AG20443 (cell line): ENCODE data around the gene FCGR3A.

Experiments used
- DNase-seq: peaks from one replicate; pipeline ENCODE4 v3.0.0; 2012; ENCODE audit warnings: low spot score, mixed read lengths

Gene FCGR3A

GRCh38 chr1:161501234-161501633, 48.4 kb downstream of the FCGR3A start:
- no peak for DNase-seq

DNA sequence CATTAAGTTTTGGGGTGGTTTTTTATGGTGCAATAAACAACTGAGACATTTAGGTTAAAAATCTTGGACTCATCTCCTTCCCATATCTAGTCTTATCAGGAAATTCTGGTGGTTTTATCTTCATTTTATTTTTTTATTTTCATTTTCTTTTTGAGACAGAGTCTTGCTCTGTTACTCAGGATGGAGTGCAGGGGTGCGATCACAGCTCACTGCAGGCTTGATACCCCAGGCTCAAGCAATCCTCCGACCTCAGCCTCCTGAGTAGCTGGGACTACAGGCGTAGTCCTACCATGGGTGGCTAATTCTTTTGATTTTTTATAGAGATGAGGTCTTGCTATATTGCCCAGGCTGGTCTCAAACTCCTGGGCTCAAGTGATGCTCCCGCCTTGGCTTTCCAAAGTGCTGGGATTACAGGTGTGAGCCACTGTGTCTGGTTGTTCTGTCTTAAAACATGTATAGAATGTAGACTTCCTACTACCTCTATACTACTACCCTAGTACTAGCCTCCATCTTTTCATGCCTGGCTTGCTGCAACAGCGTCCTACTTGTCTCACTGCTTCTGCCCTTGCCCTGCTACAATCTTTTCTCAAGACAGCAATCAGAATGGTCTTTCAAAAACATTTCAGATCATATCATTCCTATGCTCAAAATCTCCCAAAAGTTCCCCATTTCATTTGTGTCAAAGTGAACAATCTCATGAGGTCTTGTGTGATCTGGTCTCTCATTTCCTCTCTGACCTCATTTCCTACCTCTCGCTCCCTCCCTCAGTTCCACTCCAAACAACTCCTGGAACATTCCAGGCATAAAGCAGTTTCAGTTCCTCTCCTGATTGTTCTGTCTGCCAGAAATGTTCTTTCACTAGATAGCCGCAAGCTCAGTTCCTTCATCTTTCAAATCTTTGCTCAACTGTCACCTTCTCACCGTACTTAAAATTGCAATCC, 50.2 kb downstream of the FCGR3A start:
- DNase-seq: no peak

DNA sequence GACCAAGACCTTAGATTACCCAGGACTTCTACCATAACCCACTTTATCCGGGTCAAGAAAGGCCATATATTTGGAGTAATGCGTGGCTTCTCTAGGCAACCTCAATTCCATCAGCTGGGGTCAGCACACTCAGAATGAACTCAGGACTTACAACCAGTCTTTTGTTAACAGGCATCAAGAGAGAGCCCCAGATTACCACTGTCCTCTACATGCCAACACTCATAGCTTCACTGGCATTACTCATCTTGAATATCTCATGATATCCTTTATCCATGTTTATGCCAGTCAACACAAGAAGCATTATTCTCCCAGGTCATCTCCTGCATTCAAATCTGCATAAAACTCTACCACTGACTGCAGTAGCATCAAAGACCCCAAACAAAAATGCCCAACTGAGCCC, 51.0 kb downstream of the FCGR3A start:
- no peak for DNase-seq

DNA sequence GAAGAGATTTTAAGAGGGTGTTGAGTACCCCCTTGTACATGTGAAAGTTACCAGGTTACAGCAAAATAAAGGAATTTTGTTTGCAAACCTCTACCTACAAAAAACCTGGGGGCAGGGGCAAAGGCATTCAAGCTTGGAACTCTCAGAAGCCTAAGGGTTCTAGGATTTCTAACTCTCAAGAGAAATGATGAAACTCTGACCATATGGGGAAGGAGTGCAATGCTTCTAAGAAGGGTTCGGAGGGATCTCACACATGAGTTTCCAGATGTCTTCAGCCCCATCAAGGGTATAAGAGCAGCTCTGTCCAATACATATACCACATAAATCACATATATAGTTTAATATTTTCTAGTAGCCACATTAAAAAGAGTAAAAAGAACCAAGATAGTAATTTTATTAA, 51.7 kb downstream of the FCGR3A start:
- DNase-seq: no peak

- DNase-seq: no peak
Measured at GRCh38 chr1:161495490-161495889, 54.1 kb downstream of the FCGR3A start.

DNA sequence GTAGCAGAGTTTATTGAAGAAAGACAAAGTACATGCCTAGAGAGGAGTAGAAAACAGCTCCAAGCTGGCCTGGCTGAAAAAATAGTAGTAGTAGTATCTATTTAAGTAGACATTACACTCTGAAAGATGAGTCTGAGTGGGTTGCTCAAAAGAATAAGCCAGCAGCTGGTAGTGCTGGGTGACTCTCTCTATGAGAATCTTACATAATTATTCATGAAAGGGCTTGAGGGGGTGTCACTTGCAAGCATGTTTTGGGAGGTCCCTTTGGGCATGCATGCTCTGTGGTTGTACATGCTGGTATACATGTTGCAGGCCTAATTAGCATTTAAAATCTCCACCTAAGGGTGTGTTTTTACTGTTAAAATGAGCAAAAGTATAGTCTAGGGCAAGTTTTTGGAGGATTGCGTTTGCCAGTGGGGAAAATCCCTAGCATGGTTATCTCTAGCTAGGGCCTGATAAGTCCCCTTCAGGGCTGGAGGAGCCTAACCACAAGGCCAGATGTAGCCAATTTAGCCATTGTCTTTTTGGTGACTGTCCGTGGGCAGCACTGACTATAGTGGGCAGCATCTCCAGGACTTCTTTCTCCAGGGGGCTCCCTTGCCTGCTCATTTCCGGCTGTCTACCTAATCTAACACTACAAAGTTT, 55.4 kb downstream of the FCGR3A start:
- no peak for DNase-seq

DNA sequence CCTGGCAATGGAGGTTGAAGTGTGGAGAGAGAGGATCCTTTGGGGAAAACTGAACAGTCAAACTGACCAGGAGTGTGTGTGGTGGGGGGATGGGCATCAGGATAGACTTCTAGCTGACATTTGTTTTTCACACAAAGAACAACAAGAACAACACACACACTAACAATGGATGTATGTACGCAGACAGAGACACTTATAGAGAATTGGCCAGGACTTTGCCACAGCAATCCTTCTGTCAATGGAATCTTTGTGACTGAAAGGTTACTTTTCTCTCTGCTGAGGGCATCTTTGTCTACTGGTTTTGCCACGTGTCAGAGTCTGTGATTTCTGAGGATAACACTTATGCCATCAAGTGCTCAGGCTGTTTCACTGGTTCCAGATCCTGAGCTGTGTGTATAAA, 56.8 kb downstream of the FCGR3A start:
- DNase-seq: no peak
